ENCODE data around the gene ZNF277.
A peak's percentile ranks its signal among the peaks of the same experiment; 100 is the strongest.
"Not testable (repeated sequence)": the region's sequence is repeated elsewhere in the genome, so short reads cannot be mapped to it uniquely, and the experiment has no call there.

Gene ZNF277

DNA sequence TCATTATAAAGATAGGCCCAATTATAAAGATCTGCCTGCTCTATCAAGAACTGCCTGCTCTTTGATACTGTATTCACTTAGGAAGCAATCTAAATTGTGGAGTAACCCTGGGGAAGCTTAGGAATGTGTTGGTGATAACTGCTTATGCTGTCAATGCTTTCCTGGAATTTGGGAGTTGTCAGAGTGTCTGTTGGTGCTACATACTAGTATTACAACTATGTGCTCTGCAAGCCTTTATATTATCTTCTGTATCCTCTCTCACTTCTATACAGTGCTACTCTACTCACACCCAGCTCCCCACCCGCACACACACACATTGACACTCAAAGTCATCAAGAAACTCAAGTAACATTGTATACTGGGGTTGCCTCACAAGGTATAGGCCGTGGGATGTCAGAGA, 6.1 kb downstream of the ZNF277 start:
- DNase-seq = peak; percentile 35

GRCh38 chr7:112213735-112214134, 7.2 kb downstream of the ZNF277 start:
- DNase-seq = no peak

DNA sequence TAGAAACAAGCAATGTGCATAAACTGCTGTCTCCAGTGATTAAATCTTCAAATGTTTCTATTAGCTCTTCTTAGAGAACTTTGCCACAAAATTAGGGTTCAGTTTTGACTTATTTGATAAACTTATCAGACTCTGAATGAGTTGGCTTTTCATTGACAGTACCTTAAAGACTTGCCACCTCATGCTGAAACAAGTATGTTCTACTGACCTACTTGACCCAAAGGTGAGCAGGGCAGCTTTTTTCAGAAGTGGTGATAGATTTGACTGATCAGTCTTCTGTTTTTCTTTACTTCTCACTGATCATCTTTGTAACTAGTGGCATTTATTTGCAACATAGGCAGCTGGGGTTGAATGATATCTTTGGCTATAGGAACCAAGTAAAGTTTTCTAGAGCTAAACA, 7.8 kb downstream of the ZNF277 start:
- no peak for DNase-seq

DNA sequence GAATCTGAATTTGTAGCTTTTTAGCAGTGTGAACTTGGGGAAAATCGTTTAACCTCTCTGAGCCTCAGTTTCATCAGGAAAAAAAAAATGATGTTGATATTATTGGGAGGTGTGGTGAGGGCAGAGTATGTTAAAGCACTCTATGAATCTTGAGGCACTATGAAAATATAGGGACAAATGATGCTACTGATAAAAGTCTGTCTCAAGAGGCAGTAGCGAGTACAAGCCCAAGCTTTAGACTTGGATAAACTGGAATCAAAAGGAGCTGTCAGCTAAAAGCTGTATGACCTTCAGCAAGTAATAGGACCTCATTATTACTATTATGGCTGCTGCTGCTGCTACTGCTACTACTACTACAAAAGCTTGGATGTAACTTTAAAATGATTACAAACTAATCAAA, 8.4 kb downstream of the ZNF277 start:
- no peak for DNase-seq

GRCh38 chr7:112215787-112216186, 9.3 kb downstream of the ZNF277 start:
- DNase-seq = no peak

DNA sequence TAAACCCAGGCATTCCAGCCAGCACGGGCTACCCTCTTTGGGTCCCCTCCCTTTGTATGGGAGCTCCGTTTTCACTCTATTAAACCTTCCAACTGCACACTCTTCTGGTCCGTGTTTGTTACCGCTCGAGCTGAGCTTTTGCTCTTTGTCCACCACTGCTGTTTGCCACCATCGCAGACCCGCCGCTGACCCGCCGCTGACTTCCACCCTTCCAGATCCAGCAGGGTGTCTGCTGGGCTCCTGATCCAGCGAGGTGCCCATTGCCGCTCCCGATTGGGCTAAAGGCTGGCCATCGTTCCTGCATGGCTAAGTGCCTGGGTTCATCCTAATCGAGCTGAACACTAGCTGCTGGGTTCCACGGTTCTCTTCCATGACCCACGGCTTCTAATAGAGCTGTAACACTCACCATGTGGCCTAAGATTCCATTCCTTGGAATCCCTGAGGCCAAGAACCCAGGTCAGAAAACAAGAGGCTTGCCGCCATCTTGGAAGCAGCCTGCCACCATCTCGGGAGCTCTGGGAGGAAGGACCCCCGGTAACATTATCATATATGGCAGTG, 14.5 kb downstream of the ZNF277 start:
- no peak for DNase-seq

DNA sequence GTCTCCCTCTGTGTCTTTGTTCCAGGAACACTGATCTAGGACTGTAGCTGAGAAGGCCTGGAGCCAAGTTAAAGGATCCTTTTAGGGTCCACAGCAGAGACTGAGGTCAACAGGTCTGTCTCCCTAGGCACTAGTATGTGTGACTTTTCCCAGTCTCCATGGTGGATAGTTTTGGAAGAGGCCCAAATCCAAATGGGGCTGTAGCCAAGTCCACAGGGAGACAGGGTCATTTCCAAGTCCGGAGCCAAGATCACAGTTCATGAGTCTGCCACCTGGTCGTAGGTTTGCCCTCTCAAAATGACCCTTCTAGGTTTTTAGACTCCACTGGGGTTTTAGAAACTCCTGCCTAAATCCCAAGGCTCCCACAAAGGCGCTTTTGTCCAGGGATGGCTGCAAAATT, 16.8 kb downstream of the ZNF277 start:
- DNase-seq = no peak

DNA sequence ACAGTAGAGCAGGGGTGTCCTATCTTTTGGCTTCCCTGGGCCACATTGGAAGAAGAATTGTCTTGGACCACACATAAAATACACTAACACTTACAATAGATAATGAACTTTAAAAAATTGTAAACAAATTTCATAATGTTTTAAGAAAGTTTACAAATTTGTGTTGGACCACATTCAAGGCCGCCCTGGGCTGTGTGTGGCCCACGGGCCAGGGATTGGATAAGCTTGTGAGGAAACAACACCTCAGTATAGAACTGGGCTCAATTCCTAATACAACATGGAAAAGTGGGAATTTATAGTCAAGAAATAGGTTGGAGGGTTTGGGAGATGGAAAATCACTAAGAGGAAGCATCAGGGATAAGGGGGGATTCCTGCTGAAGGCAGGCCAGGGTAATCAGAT, 17.7 kb downstream of the ZNF277 start:
- DNase-seq = no peak

DNA sequence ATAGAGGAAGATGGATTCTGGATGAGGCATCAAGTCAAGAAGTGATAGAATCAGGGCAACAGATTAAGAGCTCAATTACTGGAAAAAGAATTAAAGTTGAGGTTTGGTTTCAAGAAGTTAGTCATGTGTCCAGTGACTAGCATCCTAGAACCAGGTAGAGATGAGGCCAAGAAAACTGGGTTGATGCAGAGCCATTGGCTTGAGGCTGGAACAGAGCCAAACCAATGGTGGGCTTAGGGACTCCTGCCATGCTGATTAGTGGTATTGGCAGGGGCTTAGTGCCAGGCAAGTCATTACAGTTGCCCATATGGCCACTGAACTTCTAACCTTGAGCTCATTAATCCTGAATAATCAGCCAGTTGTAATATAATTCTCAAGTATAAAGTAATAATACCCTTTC, 18.5 kb downstream of the ZNF277 start:
- no peak for DNase-seq

GRCh38 chr7:112226701-112227276, 20.3 kb downstream of the ZNF277 start:
- DNase-seq = peak; percentile 23

DNA sequence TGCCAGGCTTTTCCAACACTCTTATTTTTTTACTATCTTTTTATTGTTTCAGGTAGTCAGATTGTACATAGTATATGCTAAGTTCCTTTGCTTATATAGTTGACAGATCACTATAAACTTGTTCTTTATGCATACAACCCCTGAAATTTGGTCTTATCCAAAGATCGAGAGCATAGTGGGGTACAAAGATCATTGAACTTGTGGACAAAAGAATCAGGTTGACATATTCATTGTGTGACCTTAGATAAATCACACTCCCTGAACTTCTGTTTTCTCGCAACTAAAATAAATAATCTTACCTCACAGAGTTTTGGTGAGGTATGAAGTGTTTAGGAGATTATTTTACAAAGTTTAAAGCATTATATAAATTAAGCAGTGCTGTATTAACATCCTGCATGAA, 22.1 kb downstream of the ZNF277 start:
- DNase-seq = no peak

DNA sequence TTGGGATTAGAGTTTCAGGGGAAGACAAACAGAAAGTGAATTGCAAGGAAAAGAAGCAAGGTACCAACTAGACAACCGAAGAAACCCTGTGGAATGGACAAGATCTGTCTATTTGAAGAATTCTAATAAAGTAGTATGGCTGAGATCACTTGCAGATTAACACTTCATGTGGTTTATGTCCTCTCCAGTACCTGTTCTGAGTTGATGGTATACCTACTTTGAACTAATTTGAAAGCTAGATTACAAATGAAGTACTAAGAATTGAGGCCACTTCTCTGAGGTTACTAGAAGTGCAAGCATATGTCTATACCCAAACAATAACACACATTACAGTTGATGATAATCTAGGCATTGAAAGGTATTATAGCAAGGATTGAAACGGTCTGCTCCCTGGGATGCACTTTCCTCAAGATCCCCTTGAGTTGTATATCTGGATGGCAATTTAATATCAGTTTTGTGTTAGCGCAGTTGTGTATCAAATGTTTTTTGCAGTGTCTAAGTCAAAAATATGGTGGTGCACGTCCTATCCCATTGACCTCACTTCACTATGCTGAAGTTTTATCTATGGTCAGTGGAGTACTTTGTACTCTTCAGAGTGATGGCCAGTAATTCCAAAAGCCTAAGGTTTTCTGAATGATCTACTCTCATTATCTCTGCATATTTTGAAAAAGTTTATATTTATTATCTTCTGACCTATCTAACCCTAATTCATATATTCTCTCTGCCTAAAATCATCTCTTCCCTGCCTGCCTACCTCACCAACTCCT, 25.9 kb downstream of the ZNF277 start:
- no peak for DNase-seq

- no peak for DNase-seq
These were observed 26.7 kb downstream of the ZNF277 start for GRCh38 chr7:112233048-112233697.

DNA sequence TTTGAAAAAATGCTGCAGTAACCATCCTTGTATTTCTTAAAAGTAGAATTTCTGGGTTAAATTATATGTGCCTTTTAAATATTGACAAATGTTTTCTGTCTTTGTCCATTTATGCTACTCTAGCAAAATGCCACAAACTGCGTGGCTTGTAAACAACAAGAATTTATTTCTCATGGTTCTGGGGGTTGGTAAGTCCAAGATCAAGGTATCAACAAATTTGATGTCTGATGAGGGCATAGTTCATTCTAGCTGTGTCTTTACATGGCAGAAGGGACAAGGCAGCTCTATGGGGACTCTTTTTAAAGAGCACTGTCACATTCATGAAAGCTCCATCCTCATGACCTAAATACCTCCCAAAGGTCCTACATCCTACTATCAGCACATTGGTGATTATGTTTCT, 27.7 kb downstream of the ZNF277 start:
- no peak for DNase-seq

GRCh38 chr7:112236597-112236996, 30.1 kb downstream of the ZNF277 start:
- DNase-seq = no peak

- DNase-seq = no peak
These were observed 31.8 kb downstream of the ZNF277 start for GRCh38 chr7:112238330-112238729.

- peak; percentile 9 for DNase-seq
These were observed 32.5 kb downstream of the ZNF277 start for GRCh38 chr7:112238852-112239610.

DNA sequence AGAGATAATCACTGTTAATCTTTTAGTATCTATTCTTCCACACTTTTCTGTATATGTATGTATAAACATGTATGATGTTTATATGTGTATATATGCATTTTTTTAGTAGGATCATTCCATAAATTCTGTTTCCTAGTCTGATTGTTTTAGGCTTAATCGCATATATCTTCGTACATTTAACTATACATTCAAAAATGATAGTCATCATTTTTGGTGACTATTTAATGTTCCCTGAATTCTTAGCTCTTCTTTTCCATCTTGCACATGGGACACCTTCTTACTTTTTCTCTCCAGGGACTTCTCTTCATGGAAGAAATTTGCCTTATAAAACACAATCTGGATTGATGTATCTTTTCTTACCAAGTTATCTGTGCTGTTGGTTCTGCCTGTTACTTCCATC, 42.1 kb downstream of the ZNF277 start:
- no peak for DNase-seq

- not testable (repeated sequence) for DNase-seq
These were observed 43.5 kb downstream of the ZNF277 start for GRCh38 chr7:112249967-112250366.

DNA sequence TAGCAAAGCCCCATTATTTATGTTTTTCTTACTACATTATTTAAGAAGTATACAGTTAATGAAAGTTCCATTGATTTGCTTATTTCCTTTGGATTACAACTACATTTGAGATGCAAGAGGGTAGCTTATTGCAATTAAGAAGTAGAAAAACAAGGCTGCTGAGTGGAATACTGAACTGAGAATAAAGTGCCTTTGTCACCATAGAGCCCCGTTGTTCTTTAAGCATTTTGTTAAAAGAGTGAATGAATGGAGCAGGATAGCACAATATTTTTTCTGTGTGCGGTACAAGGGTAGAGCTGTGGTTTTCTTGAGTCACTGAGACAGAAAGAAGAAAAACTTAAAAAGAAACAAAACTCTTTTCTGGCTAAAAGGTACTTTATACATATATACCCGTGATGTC, 45.6 kb downstream of the ZNF277 start:
- no peak for DNase-seq

DNA sequence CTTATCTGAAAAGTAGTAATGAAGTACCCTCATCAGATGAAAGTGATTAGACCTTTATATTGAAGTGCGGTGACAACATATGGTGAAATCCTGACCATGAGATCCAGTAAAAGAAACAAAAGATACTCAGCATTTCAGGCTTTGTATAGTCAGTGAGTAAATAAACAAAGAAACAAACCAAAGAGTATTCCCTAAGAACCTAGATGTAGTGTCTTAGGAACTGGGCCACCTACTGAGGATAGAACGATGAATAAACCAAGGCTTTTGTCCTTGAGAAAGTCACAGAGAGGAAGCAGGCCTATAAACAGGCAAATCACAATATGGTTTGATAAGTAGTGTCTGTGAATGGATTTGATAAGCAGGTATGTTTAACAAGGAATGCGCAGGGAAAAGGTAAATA, 46.2 kb downstream of the ZNF277 start:
- DNase-seq = no peak

GRCh38 chr7:112254156-112254555, 47.7 kb downstream of the ZNF277 start:
- DNase-seq = no peak

Measured in fibroblast of skin of scalp (primary cell).